Spleen (tissue), 7 donors: Measurements from ENCODE around the gene ZNF544.

ENCODE experiments used
- CTCF ChIP-seq, 11 experiments: fragments of 200-600 bp in 7 of 11; fragments of 450-650 bp in 4 of 11; sonication (generic) in 4 of 11; IDR thresholded peaks in 8 of 11; conservative IDR thresholded peaks in 3 of 11; 1 replicate in 7 of 11; 2 replicates in 4 of 11; pipeline versions ENCODE4 v1.4.0 to v1.8.0; 2016 to 2021; ENCODE audit warnings: antibody characterized with exemption in 11 of 11, inconsistent platforms in 4 of 11, mild to moderate bottlenecking in 1 of 11
- POLR2A ChIP-seq, 3 donors: fragments of 450-650 bp; IDR thresholded peaks; one replicate each; pipeline ENCODE4 v1.5.1; 2017; ENCODE audit warnings: antibody characterized with exemption in 3 of 3, mild to moderate bottlenecking in 1 of 3
- POLR2AphosphoS5 ChIP-seq, 3 donors: sonication (generic); formaldehyde crosslinking; IDR thresholded peaks; one replicate each; pipeline ENCODE4 v1.5.1; 2017; ENCODE audit warnings: antibody characterized with exemption in 3 of 3
- donor health status: DM: no; HTN: no; CAD: no; lungs with moderate emphysema.
- donor health status: DM: no; HTN: no; CAD: no.
- donor health status: DM: no; HTN: no; CAD: no.

GRCh38 chr19:58296104-58296503, 67.4 kb downstream of the ZNF544 start:
- TF ChIP-seq POLR2AphosphoS5 (IDR thresholded peaks at IDR 0.05): no peak
- TF ChIP-seq CTCF (IDR thresholded peaks at IDR 0.05 in 8 of 11, conservative IDR thresholded peaks at IDR 0.05 in 3 of 11): no peak
- no peak for TF ChIP-seq POLR2A (IDR thresholded peaks at IDR 0.05)
